WI38 (cell line): ENCODE data around the gene LEP.
"Not testable (repeated sequence)": the region's sequence is repeated elsewhere in the genome, so short reads cannot be mapped to it uniquely, and the experiment has no call there.

Experiments
- H3K4me3 ChIP-seq: 2 replicates; pipeline ENCODE4 v1.5.1; 2011; ENCODE audit warnings: low read depth, mild to moderate bottlenecking, control low read depth, low read length
- TF ChIP-seq, protein P1 (sequence below): IDR thresholded peaks from 2 replicates; pipeline ENCODE4 v1.5.1; 2012; ENCODE audit warnings: low read depth, mild to moderate bottlenecking, control low read depth, low read length

Gene LEP

DNA sequence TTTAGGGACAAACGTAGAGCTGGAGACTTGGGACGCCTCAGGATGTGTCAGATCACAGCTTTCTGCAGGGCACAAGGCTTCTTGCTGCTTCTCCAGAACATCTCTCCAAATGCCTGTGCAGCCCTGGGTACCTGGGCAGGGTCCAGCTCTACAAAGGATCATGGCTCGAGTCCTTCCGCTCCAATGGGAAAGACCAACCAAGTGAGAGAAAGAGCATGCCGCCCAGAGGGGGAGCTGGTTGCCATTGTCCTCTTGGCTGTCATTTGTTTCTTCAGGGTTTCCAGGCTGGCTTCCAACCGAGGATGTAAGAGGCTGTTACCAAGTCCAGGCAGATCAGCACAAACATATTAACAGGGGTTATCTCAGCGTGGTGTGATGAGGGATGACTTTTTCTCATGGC lies 5.6 kb upstream of the LEP start:
- TF ChIP-seq, protein P1, sequence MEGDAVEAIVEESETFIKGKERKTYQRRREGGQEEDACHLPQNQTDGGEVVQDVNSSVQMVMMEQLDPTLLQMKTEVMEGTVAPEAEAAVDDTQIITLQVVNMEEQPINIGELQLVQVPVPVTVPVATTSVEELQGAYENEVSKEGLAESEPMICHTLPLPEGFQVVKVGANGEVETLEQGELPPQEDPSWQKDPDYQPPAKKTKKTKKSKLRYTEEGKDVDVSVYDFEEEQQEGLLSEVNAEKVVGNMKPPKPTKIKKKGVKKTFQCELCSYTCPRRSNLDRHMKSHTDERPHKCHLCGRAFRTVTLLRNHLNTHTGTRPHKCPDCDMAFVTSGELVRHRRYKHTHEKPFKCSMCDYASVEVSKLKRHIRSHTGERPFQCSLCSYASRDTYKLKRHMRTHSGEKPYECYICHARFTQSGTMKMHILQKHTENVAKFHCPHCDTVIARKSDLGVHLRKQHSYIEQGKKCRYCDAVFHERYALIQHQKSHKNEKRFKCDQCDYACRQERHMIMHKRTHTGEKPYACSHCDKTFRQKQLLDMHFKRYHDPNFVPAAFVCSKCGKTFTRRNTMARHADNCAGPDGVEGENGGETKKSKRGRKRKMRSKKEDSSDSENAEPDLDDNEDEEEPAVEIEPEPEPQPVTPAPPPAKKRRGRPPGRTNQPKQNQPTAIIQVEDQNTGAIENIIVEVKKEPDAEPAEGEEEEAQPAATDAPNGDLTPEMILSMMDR, result no peak
- no peak overlapping the region for H3K4me3 ChIP-seq

DNA sequence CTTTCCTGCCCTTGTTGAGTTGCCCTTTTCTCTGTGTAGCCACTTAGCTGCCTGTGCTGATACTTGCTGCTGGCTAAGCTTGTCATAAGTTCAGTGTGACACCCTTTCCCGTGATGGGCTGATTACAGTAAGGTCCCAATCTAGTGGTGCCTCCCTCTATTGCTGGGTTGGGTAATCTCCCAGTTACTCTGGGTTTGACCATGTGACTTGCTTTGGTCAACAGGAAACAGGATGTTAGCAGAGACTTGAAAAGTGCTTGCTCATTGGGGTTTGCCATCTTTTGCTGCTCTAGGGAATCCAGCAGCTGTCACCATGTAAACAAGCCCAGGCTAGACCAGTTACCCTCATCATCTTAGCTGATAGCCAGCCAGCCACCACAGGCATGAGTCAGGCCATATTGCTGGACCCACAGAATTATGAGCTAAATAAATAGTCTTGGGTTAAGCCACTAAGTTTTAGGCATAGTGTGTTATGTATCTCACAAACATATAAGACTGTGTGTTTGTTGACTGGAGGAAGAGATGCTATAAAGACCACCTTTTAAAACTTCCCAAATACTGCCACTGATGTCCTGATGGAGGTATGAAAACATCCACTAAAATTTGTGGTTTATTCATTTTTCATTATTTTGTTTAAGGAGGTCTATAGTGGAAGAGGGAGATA lies 4.0 kb upstream of the LEP start:
- TF ChIP-seq, protein P1, result no peak
- H3K4me3 ChIP-seq, result no peak overlapping the region

DNA sequence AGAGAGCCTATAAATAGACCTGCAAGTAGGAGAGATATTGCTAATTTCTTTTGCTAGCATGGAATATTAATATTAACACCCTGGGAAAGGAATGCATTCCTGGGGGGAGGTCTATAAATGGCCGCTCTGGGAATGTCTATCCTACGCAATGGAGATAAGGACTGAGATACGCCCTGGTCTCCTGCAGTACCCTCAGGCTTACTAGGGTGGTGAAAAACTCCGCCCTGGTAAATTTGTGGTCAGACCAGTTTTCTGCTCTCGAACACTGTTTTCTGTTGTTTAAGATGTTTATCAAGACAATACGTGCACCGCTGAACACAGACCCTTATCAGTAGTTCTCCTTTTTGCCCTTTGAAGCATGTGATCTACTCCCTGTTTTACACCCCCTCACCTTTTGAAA lies 1.9 kb upstream of the LEP start:
- H3K4me3 ChIP-seq, result not testable (repeated sequence)

DNA sequence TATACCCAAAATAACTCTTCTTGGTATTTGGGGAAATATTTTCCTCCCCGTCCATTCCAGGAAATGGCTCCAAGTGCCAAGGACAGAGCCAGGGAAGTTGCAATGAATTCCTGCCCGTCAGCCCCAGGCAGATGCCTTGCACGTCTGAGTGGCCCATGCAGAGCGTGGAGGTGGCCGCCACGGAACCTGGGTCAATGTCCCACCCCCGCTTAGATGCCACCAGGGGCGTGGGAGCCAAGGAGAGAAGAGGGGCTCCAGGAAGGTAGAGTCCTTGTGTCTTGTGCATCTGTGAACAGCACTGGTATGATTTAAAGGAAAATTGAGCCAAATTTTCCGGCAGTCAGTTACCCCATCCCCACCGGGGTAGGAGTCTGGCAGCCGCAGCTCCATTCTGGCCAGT lies 1.6 kb downstream of the LEP start:
- no peak overlapping the region for H3K4me3 ChIP-seq
- TF ChIP-seq, protein P1, result no peak

DNA sequence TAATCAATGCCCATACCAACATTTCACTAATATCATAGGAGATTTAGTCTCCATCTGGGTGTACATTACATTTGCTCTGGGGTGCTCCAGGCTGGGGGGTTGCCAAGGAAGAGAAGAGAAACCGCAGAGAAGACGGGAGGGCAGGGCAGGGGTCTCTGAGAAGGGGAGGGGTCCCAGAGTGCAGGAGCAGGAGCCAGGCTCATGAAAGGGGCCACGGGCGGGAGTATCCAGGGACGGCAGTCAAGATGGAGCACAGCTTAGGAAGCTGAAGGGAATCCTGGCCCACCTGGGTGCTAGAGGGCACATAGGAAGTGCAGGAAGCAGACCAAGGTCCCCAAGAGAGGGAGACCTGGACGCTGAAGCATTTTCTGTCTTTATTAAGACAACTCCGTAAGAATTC lies 2.2 kb downstream of the LEP start:
- no peak overlapping the region for H3K4me3 ChIP-seq
- TF ChIP-seq, protein P1, result no peak

DNA sequence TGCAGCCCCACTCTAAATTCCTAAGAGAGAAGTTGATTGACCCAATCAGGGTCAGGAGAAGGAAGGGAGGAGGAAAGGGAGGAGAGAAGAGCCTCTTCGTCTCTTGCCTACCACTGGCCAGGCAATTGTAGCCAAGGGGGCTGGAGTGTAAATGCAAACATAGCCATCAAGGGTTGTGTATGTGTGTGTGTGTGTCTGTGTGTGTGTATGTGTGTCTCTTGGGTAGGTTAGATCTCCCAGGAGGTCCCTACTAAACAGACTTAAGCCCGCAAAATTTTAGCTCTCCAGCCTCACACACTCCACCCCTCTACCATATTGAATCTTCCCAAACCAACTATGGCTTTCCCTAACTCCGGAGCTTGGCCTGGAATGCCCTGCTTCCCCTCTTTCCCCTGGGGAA lies 3.8 kb downstream of the LEP start:
- no peak overlapping the region for H3K4me3 ChIP-seq

DNA sequence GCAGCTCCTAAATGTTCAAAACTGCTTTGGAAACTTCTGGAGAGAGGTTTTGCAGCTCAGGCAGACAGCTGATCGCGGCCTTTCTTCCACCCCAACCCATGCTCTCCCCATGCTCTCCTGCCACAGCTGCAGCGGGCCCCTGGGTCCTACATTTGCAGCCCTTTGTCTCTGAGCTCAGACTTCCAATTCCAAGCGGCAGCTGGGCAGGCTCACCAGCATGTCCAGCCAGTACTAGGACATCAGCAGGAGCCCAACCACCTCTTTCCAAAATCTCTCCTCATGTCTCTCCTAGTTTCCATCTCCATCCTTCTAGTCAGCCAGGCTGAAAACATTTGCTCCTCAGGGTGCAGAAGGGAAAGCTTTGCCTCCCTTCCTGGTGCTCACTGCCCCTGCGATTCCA lies 6.0 kb downstream of the LEP start:
- TF ChIP-seq, protein P1, result no peak
- no peak overlapping the region for H3K4me3 ChIP-seq

More for the DNA sequence above, 3.8 kb downstream of the LEP start:
- TF ChIP-seq, protein P1, result no peak

DNA sequence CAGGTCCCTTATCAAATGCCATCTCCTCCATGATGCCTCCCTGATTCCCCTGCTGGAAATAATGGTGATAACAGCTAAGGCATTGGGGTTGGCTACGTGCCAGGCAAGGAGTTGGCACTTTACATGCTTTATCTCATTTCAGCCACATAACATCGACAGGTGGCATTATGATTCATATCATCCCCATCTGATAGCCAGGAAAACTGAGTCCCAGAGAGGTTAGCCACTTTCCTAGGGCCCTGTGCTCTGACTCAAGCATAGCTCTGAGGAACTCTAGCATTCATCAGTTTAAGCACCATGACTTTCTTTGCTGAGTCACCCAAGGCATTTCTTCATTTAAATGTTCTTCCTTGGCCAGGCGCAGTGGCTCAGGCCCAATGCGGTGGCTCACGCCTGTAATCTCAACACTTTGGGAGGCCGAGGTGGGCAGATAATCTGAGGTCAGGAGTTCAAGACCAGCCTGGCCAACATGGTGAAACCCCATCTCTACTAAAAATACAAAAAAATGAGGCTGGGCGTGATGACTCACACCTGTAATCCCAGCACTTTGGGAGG lies 6.6 kb downstream of the LEP start:
- TF ChIP-seq, protein P1, result no peak
- no peak overlapping the region for H3K4me3 ChIP-seq
